Vagina (tissue), 2 donors: Measurements from ENCODE around the gene ZNF407. TPM values are rescaled to one million over a fixed set of nuclear protein-coding genes. Genes with fewer than 3 reads are reported as not detected.

Experiments
- DNase-seq, 2 donors: peaks; one replicate each; pipeline ENCODE4 v3.0.0-alpha.2; 2017; ENCODE audit errors: extremely low spot score in 2 of 2
- H3K27ac ChIP-seq: fragments of 200-600 bp; sonication (generic); one replicate; pipeline ENCODE4 v1.5.1; 2019
- H3K27me3 ChIP-seq: fragments of 200-600 bp; sonication (generic); one replicate; pipeline ENCODE4 v1.5.1; 2019
- H3K36me3 ChIP-seq, 2 donors: fragments of 200-600 bp; sonication (generic); one replicate each; pipeline ENCODE4 v1.5.1; 2017 to 2019
- H3K4me1 ChIP-seq: fragments of 200-600 bp; sonication (generic); one replicate; pipeline ENCODE4 v1.5.1; 2019
- H3K4me3 ChIP-seq, 2 donors: fragments of 200-600 bp; sonication (generic); 1 replicate in 1 of 2; 2 replicates in 1 of 2; pipeline ENCODE4 v1.5.1; 2016 to 2019
- H3K9me3 ChIP-seq: fragments of 200-600 bp; sonication (generic); one replicate; pipeline ENCODE4 v1.5.1; 2019
- POLR2A ChIP-seq, 2 donors: fragments of 450-650 bp; IDR thresholded peaks; one replicate each; pipeline ENCODE4 v1.6.1; 2017; ENCODE audit warnings: antibody characterized with exemption in 2 of 2, mild to moderate bottlenecking in 2 of 2, moderate library complexity in 2 of 2
- POLR2AphosphoS5 ChIP-seq, 2 donors: sonication (generic); formaldehyde crosslinking; IDR thresholded peaks; one replicate each; pipeline ENCODE4 v1.9.0; 2017; ENCODE audit warnings: antibody characterized with exemption in 2 of 2, mild to moderate bottlenecking in 2 of 2, low read depth in 1 of 2; ENCODE audit not compliant: insufficient read depth in 1 of 2
- intact Hi-C: fragments of 100-400 bp; cut with DNase I; formaldehyde crosslinking; loops from one replicate; pipeline ENCODE4 v1.15.1; 2023
- total RNA-seq: library from RNA; depleted of rRNA; stranded (reverse); fragments of >200 nt; gene quantifications from one replicate; pipeline ENCODE4 v1.2.3, GENCODE V29; 2016
- TF ChIP-seq, protein P1 (sequence below), 3 experiments: fragments of 450-650 bp in 2 of 3; fragments of 200-600 bp in 1 of 3; sonication (generic) in 1 of 3; IDR thresholded peaks; one replicate each; pipeline ENCODE4 v1.5.1; 2017 to 2019; ENCODE audit warnings: antibody characterized with exemption in 3 of 3, mild to moderate bottlenecking in 2 of 3, moderate library complexity in 2 of 3

The ZNF407 gene
- total RNA-seq, 1 donor from 2014 or later = 15.5 TPM

DNA sequence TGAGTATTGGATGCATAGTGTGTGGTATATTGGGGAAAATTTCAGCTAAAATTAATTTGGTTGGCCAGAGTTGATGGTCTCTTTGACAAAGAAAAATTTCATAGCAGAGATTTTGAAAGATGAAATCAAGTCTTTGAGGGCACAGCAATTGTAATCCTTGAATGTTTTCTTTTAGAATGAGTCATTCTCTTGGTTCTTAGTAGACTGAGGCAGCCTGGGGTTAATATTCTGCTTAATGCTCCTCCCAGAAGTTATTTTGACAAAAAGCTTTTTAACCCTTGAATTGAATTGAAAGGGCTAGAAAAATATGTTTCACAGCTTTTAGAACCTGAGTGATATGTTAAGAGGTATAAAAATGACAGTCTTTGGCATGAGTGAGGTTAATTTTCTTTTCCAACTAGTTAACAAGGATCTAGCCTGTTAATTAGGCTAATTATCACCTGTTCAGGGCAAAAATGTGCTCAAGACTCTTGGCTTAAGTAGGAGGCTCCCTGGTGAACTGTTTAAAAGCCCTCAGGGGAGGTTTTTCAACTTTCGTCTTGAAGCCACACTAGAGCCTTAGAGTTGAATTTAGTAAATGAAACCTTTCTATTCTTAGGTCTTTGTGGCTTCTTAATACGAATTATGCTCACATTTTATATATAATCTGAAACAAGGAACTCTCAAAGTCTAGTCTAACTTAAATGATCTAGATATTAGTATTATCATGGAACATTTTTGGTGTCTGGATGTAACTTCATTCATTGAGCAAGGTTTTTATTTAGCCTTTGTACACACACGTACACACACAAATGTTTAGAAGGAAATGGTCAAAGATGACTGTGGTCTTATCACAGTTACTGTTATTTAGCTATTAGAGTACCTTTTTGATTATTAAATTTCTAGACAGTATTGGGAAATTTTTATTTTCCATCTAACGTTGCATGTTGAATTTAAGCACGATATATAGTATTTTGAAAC is 272.5 kb downstream of the ZNF407 start:
- Histone ChIP-seq H3K9me3 (no peaks in the 10 kb centered on the region), H3K36me3 (no peaks in the 10 kb centered on the region), H3K4me1 (no peaks in the 10 kb centered on the region), H3K27ac (no peak overlapping the region), H3K27me3 (no peaks in the 10 kb centered on the region), H3K4me3 (no peak overlapping the region)
- intact Hi-C loops = no loop called here
- TF ChIP-seq POLR2A (IDR thresholded peaks at IDR 0.05) = no peak
- TF ChIP-seq POLR2AphosphoS5 (IDR thresholded peaks at IDR 0.05; ENCODE audit: insufficient read depth in 1 of 2, low read depth in 1 of 2) = no peak
- TF ChIP-seq, protein P1, sequence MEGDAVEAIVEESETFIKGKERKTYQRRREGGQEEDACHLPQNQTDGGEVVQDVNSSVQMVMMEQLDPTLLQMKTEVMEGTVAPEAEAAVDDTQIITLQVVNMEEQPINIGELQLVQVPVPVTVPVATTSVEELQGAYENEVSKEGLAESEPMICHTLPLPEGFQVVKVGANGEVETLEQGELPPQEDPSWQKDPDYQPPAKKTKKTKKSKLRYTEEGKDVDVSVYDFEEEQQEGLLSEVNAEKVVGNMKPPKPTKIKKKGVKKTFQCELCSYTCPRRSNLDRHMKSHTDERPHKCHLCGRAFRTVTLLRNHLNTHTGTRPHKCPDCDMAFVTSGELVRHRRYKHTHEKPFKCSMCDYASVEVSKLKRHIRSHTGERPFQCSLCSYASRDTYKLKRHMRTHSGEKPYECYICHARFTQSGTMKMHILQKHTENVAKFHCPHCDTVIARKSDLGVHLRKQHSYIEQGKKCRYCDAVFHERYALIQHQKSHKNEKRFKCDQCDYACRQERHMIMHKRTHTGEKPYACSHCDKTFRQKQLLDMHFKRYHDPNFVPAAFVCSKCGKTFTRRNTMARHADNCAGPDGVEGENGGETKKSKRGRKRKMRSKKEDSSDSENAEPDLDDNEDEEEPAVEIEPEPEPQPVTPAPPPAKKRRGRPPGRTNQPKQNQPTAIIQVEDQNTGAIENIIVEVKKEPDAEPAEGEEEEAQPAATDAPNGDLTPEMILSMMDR (IDR thresholded peaks at IDR 0.05) = no peak
- no peak for DNase-seq

DNA sequence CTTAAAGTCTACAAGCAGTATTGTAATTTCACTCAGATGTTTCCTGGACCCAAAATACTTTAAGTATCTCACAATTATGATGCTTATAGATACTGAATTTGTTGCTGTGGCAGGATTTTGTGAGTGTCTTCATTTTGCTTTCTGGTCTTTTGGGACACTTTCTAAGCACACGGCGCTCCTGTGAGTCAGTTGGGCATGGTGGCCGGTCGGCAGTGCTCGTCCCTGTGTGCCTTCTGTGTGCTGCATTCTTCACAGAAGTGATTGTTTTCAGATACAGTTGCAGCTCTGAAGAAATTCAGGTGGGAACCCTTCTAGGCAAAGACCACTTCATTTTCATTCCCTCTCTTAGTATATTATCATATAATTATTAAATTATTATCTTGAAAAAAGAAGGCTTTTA is 273.3 kb downstream of the ZNF407 start:
- Histone ChIP-seq H3K36me3 (no peaks in the 10 kb centered on the region), H3K27ac (no peak overlapping the region), H3K9me3 (no peaks in the 10 kb centered on the region), H3K27me3 (no peaks in the 10 kb centered on the region), H3K4me1 (no peaks in the 10 kb centered on the region), H3K4me3 (no peak overlapping the region)
- DNase-seq = no peak
- intact Hi-C loops = no loop called here
- TF ChIP-seq POLR2A (IDR thresholded peaks at IDR 0.05) (no peak), POLR2AphosphoS5 (IDR thresholded peaks at IDR 0.05; ENCODE audit: insufficient read depth in 1 of 2, low read depth in 1 of 2) (no peak)
- TF ChIP-seq, protein P1 (IDR thresholded peaks at IDR 0.05) = no peak

DNA sequence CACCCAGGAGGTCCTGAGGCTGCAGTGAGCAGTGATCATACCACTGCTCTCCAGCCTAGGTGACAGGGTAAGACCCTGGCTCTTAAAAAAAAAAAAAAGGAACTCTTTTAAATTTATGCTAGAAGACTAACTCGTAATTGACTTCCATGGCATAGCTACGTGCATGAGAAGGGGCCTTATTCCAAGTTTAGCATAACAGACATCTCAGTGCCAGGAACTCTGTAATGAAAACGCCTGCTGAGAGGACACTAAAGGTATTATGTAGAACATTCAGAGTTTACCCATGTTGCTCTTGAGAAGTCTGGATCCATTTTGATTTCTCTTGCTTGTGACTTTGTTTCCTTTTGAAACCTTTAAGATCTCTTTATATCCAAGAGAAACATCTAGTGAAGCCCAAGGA is 276.0 kb downstream of the ZNF407 start:
- TF ChIP-seq, protein P1 (IDR thresholded peaks at IDR 0.05) = no peak
- no peak for TF ChIP-seq POLR2A (IDR thresholded peaks at IDR 0.05)
- no peak for TF ChIP-seq POLR2AphosphoS5 (IDR thresholded peaks at IDR 0.05; ENCODE audit: insufficient read depth in 1 of 2, low read depth in 1 of 2)
- no peak for DNase-seq
- intact Hi-C loops = no loop called here
- no peaks in the 10 kb centered on the region for H3K9me3 ChIP-seq
- no peak overlapping the region for H3K27ac ChIP-seq
- H3K27me3 ChIP-seq = no peaks in the 10 kb centered on the region
- H3K4me3 ChIP-seq = no peak overlapping the region
- H3K36me3 ChIP-seq = no peaks in the 10 kb centered on the region
- H3K4me1 ChIP-seq = no peaks in the 10 kb centered on the region

DNA sequence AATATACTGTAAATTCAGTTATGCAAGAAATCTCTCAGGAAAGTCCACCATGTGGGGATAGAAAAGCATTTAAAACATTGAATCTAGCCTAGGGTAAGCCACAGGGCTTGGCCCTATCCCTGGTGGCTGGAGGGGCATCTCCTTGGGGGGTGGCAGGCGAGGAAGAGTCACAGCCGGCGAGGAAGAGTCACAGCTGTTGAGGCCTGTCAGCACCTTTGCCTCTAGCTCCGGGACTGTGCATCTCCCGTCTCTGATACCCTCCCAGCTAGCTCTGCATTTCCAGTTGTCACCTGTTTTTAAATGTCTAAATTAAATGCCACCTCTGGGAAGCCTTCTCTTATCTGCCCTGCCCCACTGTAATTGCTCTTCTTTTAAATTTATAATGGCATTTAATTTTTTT is 276.7 kb downstream of the ZNF407 start:
- Histone ChIP-seq H3K27ac (no peak overlapping the region), H3K4me3 (no peak overlapping the region), H3K9me3 (no peaks in the 10 kb centered on the region), H3K27me3 (no peaks in the 10 kb centered on the region), H3K36me3 (no peaks in the 10 kb centered on the region), H3K4me1 (no peaks in the 10 kb centered on the region)
- intact Hi-C loops = no loop called here
- DNase-seq = no peak
- TF ChIP-seq POLR2A (IDR thresholded peaks at IDR 0.05) (no peak), POLR2AphosphoS5 (IDR thresholded peaks at IDR 0.05; ENCODE audit: insufficient read depth in 1 of 2, low read depth in 1 of 2) (no peak)
- TF ChIP-seq, protein P1 (IDR thresholded peaks at IDR 0.05) = no peak
